T-helper 9 cell (primary cell): Measurements from ENCODE around the gene NNAT.
A peak's percentile ranks its signal among the peaks of the same experiment; 100 is the strongest.
"Not testable (repeated sequence)": the region's sequence is repeated elsewhere in the genome, so short reads cannot be mapped to it uniquely, and the experiment has no call there.

ENCODE experiments used
- DNase-seq: peaks from one replicate; pipeline ENCODE4 v3.0.0-alpha.2; 2020

NNAT gene

GRCh38 chr20:37524859-37525708 lies 4.0 kb downstream of the NNAT start:
- no peak for DNase-seq

- DNase-seq, result no peak
Observed at GRCh38 chr20:37525810-37526209, 4.8 kb downstream of the NNAT start.

DNA sequence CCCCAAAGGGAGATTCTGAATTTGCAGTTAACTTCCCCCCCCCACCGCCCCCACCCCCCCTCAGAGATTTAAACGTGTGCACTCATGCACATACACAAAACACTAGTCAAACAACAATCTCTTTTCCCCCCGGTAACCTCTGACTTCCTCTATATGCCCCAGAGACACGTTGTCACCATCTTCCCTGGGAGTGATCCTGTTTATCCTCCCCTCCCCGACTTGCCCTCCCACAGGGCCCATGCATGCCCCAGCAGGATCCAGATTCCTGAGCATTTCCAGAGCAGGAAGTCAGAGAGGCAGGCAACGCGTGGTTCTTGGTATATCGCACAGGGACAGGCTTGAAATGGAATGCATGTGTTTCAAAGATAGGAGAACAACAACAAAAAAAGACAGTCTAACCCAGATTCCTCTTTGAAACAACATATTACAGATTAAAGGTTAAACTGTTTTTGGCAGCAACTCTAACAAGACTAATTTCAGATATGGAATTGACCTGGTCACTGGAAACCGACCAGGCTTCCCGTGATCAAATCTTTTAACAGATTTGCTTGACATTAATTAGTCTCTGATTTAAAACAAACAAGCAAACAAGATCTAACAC lies 5.3 kb downstream of the NNAT start:
- DNase-seq, result no peak

GRCh38 chr20:37526839-37527637 lies 6.0 kb downstream of the NNAT start:
- DNase-seq, result no peak

DNA sequence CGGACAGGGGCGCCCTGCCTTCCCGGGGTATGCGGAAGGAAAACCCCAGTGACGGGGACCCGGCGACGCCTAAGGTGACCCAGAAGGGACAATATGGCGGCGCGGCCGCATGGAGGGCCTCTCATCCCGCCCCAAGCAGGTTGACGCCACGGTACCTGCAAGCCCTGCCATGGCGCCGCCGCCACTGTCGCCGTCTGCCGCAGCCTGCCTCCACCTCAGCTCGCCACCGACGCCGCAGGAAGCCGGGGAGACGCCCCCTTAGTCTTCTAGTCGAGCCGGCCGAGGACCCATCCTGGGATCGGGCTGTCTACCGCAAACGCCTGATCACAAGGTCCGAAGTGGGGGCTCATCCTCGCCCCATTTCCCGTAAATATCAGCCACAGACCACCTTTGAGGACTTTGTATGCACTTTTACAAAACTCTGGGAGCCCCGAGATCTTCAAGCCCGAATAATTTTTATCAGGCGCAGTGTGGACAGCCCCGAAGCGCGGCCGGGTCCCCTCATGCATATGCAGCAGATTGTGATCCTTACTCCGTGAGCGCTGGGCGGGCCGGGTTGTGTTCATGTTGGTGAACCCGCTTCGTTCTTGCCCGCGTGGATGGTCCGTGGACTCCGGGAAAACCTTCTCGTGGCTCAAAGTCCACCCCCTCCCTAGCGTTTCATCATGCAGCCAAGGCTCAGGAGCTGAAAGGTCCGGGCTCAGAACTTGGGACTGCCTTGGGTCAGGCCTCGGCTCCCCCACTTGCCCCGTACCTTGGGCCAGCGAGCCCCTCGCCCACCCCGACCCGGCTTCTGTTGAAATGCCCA lies 6.8 kb downstream of the NNAT start, which contains the start of gene BLCAP:
Gene BLCAP (minus strand): TSS at position 239 of the 808 bp plus-strand sequence. CDS start 8,702 bp downstream, outside the sequence.
- peak; percentile 95 for DNase-seq

- DNase-seq, result no peak
Observed at GRCh38 chr20:37528446-37529213, 7.6 kb downstream of the NNAT start.

DNA sequence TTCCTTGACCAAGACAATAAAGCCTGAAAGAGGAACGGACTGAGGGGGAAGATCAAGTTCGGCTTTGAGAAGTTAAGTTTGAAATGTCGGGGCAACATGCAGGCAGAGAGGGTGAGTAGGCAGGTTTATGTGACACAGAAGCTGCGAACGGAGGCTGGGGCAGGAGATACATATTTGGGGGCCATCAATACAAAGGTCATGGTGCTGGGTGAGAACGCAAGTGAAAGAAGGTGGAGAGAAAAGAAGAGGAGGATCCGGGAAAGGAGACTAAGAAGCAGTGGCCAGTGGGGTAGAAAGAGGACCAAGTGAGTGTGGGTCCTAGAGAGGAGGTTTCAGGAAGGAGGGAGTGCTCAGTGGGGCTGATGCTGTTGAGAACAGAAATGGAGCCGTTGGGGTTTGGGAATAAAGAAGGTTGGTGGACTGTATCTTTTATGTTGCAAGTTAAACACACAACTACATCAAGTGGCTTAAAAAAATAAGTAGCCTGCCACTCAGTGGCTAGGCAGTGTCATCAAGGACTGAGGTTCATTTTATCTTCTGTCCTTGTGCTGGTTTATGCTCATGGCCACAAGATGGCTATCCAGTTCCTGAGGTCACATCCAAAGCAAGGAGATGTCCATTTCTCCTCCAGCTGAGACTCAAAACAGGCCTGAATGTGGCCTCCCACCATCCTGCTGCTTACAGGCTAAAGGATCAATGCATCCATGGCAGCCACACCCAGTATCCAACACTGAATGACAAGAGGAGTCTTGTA lies 8.3 kb downstream of the NNAT start:
- DNase-seq, result no peak

DNA sequence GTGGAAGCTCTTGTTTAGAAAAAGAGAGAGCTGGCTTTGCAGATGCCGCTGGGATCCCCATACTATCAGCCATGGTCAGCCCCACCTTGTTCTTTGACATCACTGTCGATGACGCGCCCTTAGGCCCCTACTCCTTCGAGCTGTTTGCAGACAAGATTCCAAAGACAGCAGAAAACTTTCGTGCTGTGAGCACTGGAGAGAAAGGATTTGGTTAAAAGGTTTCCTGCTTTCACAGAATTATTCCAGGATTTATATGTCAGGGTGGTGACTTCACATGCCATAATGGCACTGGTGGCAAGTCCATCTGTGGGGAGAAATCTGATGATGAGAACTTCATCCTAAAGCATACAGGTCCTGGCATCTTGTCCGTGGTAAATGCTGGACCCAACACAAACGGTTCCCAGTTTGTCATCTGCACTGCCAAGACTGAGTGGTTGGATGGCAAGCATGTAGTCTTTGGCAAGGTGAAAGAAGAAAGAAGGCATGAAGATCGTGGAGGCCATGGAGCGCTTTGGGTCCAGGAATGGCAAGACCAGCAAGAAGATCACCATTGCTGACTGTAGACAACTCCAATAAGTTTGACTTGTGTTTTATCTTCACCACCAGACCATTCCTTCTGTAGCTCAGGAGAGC lies 9.0 kb downstream of the NNAT start:
- DNase-seq, result no peak

- no peak for DNase-seq
Observed at GRCh38 chr20:37530696-37531095, 9.6 kb downstream of the NNAT start.

GRCh38 chr20:37531856-37532255 lies 10.8 kb downstream of the NNAT start:
- DNase-seq, result no peak

- DNase-seq, result no peak
Observed at GRCh38 chr20:37533154-37533715, 12.2 kb downstream of the NNAT start.

DNA sequence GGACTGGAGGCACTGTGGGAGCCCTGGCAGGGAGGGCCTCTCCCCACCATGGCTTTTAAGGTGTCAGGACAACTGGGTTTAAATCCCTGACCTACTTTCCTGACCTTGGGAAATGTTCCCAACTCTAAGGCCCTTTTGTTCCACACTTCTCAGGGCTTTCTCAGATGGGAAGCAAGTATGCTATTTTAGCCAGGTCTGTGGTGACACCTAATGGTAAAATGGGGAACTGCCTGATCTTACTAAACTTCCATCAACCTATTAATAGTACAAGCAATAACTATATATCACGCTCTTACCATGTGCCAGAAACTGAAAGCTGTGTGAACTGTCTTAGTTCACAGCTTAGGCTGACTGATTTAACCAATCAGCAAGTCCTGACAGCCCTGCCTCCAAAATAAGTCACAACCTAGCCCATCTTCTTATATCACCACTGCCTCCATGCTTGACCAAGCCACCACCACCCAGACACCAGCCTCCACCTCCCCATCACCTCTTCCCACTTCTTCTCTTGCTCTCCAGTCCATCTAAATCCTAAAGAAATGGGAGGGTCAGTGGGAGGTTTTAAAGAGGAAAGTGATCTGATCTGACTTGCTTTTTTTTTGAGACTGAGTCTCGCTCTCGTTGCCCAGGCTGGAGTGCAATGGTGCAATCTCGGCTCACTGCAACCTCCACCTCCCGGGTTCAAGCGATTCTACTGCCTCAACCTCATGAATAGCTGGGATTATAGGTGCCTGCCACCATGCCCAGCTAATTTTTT lies 13.5 kb downstream of the NNAT start:
- peak; percentile 31 for DNase-seq

GRCh38 chr20:37535443-37536132 lies 14.5 kb downstream of the NNAT start:
- DNase-seq, result no peak

DNA sequence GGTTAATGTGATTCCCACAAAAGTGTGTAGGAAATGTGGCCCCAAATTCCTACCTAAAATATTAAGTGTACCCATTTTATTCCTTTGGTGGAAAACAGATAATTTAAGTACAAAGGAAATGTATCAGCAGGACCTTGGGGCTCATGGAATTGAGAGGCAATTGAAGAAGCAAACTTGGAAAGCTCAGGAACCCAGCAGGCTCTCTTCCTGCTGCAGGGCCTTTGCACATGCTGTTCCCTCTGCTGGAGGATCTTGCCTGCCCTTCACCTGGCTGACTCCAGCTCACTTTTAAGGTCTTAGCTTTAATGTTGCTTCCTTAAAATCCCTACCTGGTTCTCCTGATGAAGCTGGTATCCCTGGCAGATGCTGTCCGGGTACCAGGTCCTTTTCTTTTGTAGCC lies 16.5 kb downstream of the NNAT start:
- no peak for DNase-seq

GRCh38 chr20:37538003-37538402 lies 17.0 kb downstream of the NNAT start:
- no peak for DNase-seq

DNA sequence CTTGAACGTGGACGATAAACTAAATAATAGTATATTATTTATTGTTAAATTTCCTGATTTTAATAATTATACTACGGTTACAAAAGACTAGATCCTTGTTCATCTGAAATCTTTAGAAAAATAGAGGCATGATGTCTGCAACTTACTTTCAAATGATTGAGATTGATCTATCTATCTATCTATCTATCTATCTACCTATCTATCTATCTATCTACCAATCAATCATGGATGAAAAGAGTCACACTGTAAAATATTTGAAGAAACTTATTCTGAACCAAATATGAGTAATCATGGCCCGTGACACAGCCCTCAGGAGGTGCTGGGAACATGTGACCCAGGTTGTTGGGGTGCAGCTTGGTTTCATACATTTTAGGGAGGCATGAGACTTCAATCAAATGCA lies 18.4 kb downstream of the NNAT start:
- no peak for DNase-seq

GRCh38 chr20:37540001-37540400 lies 19.0 kb downstream of the NNAT start:
- DNase-seq, result no peak

GRCh38 chr20:37540838-37541237 lies 19.8 kb downstream of the NNAT start:
- DNase-seq, result not testable (repeated sequence)

- DNase-seq, result no peak
Observed at GRCh38 chr20:37541326-37541725, 20.3 kb downstream of the NNAT start.
